CD4-positive, alpha-beta T cell treated with Interleukin-15 for 1 hour (primary cell): Measurements from ENCODE around the gene FBN2.
"Not testable (repeated sequence)": the region's sequence is repeated elsewhere in the genome, so short reads cannot be mapped to it uniquely, and the experiment has no call there.

Experiments
- DNase-seq: peaks from one replicate; pipeline ENCODE4 v3.0.0-alpha.2; 2020

The FBN2 gene

GRCh38 chr5:128532776-128533175, 5.3 kb downstream of the FBN2 start:
- no peak for DNase-seq

- DNase-seq, result no peak
These were observed 5.9 kb downstream of the FBN2 start for GRCh38 chr5:128532127-128532526.

GRCh38 chr5:128528637-128529255, 9.3 kb downstream of the FBN2 start:
- DNase-seq, result no peak

- DNase-seq, result no peak
These were observed 9.9 kb downstream of the FBN2 start for GRCh38 chr5:128528126-128528525.

GRCh38 chr5:128527077-128527476, 11.0 kb downstream of the FBN2 start:
- no peak for DNase-seq

- no peak for DNase-seq
These were observed 15.7 kb downstream of the FBN2 start for GRCh38 chr5:128522336-128522735.

- no peak for DNase-seq
These were observed 18.2 kb downstream of the FBN2 start for GRCh38 chr5:128519827-128520226.

GRCh38 chr5:128516978-128517377, 21.1 kb downstream of the FBN2 start:
- DNase-seq, result no peak

GRCh38 chr5:128513806-128514205, 24.2 kb downstream of the FBN2 start:
- no peak for DNase-seq

- DNase-seq, result no peak
These were observed 25.2 kb downstream of the FBN2 start for GRCh38 chr5:128512894-128513293.

- no peak for DNase-seq
These were observed 31.4 kb downstream of the FBN2 start for GRCh38 chr5:128506643-128507042.

- not testable (repeated sequence) for DNase-seq
These were observed 34.3 kb downstream of the FBN2 start for GRCh38 chr5:128503727-128504126.

- DNase-seq, result no peak
These were observed 39.1 kb downstream of the FBN2 start for GRCh38 chr5:128498844-128499455.

- DNase-seq, result no peak
These were observed 43.5 kb downstream of the FBN2 start for GRCh38 chr5:128494516-128494915.

- DNase-seq, result no peak
These were observed 44.3 kb downstream of the FBN2 start for GRCh38 chr5:128493657-128494329.

GRCh38 chr5:128491291-128491690, 46.8 kb downstream of the FBN2 start:
- DNase-seq, result no peak

GRCh38 chr5:128490761-128491160, 47.3 kb downstream of the FBN2 start:
- no peak for DNase-seq

GRCh38 chr5:128487041-128487440, 51.0 kb downstream of the FBN2 start:
- DNase-seq, result no peak

GRCh38 chr5:128483738-128484137, 54.3 kb downstream of the FBN2 start:
- DNase-seq, result no peak

GRCh38 chr5:128480906-128481633, 57.0 kb downstream of the FBN2 start:
- no peak for DNase-seq

- DNase-seq, result no peak
These were observed 57.9 kb downstream of the FBN2 start for GRCh38 chr5:128480158-128480557.

- no peak for DNase-seq
These were observed 59.4 kb downstream of the FBN2 start for GRCh38 chr5:128478386-128479368.
